Stimulated activated effector memory CD8-positive, alpha-beta T cell treated with anti-CD3 and anti-CD28 coated beads, Interleukin-12 subunit alpha, Interleukin-12 subunit beta, amount 100 ng/mL, for 72 hours (primary cell): ENCODE results near the gene AGAP1.

Source experiments
- ATAC-seq: fragments of 150-1000 bp; cut with Tn5 transposase; 2 replicates; pipeline ENCODE4 v1.10.0; 2021
- DNase-seq, 2 donors: peaks; one replicate each; pipeline ENCODE4 v3.0.0; 2021 to 2022; ENCODE audit warnings: low spot score in 2 of 2
- H3K27ac Mint-ChIP-seq: one replicate; pipeline ENCODE4 v1.8.0; 2022; ENCODE audit warnings: mild to moderate bottlenecking, mixed read lengths
- H3K36me3 Mint-ChIP-seq: one replicate; pipeline ENCODE4 v1.8.0; 2022; ENCODE audit warnings: mild to moderate bottlenecking, mixed read lengths
- H3K4me1 Mint-ChIP-seq: one replicate; pipeline ENCODE4 v1.8.0; 2022; ENCODE audit warnings: mixed read lengths
- H3K4me3 Mint-ChIP-seq: one replicate; pipeline ENCODE4 v1.8.0; 2022; ENCODE audit warnings: mild to moderate bottlenecking, mixed read lengths
- H3K9me3 Mint-ChIP-seq: one replicate; pipeline ENCODE4 v1.8.0; 2022; ENCODE audit warnings: mixed read lengths

The AGAP1 gene

DNA sequence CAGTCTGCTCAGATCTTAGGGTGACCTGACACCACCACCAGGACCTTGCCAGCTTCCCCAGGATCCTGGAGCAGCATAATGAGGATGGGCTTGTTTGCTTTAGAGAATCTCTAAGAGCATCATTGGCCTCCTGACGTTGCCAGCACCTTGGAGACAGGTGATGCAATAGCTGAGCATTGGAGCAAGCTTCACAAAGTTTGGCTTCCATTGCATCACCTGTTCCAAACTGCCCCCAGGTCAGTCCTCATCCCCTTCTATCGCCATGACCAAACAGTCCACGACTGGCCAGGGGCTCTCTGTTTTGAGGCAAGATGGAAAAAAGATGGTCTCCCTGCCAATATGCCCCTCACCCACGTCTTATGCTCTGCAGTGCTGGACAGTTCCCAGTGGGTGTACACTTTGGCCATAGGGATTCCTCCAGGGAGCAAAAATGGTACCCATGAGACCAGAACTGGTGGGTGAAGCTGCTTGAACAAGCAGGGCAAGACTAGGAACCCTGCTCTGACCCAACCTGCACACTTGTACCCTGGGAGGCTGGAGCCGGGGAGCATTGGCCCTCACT, 22.6 kb upstream of the AGAP1 start:
- H3K36me3 Mint-ChIP-seq, result no peaks in the 10 kb centered on the region
- ATAC-seq, result peak; percentile 19
- H3K4me3 Mint-ChIP-seq, result no peak overlapping the region
- no peak overlapping the region for H3K27ac Mint-ChIP-seq
- no peaks in the 10 kb centered on the region for H3K4me1 Mint-ChIP-seq
- DNase-seq, result no peak
- no peaks in the 10 kb centered on the region for H3K9me3 Mint-ChIP-seq

- Mint-ChIP-seq H3K4me1 (no peaks in the 10 kb centered on the region), H3K9me3 (no peaks in the 10 kb centered on the region), H3K27ac (no peak overlapping the region), H3K36me3 (no peaks in the 10 kb centered on the region), H3K4me3 (no peak overlapping the region)
- ATAC-seq (no peak), DNase-seq (no peak)
Observed at GRCh38 chr2:235472443-235472842, 21.4 kb upstream of the AGAP1 start.

DNA sequence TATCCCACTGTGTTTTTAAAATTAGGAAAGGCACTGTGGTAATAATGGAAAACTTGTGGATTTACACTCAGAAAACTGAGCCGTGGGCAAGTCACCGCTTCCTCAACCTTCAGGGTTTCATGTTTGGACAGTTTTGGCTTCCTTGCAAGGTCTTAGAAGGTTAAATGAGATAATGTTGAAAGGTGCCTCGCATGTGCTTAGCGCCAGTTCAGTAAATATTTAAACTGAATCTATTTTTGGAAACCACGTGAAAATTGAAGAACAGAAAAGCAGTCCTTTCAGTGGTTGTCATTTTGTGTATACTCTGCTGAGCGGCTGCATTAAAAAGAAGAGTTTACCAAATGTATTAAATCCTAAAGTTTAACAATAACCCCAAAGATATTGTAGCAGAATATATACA, 15.2 kb upstream of the AGAP1 start:
- Mint-ChIP-seq H3K4me1 (peaks cover 7% of the 10 kb centered on the region), H3K27ac (no peak overlapping the region), H3K4me3 (no peak overlapping the region), H3K9me3 (no peaks in the 10 kb centered on the region), H3K36me3 (no peaks in the 10 kb centered on the region)
- DNase-seq (no peak), ATAC-seq (no peak)

DNA sequence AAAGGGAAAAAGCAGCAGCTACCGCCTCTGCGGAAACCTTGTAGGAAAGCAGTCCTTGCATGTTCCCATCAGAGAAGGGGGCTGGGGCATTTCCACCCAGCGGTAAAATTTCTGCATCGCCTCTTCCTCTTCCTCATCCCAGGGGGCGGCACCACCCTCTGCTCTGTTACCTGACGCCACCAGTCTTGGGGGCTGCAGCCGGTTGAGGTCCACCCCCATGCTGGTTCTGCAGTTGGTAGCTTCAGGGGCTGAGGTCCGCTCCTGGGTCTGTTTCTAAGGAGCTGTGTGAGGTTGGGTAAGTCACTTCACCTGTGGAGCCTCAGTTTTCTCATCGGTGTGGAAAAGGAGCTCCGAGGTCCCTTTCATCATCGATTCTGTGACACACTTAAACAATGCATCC, 14.2 kb upstream of the AGAP1 start:
- Mint-ChIP-seq H3K27ac (no peak overlapping the region), H3K9me3 (no peaks in the 10 kb centered on the region), H3K36me3 (no peaks in the 10 kb centered on the region), H3K4me3 (no peak overlapping the region), H3K4me1 (peaks cover 7% of the 10 kb centered on the region)
- ATAC-seq (no peak), DNase-seq (no peak)

DNA sequence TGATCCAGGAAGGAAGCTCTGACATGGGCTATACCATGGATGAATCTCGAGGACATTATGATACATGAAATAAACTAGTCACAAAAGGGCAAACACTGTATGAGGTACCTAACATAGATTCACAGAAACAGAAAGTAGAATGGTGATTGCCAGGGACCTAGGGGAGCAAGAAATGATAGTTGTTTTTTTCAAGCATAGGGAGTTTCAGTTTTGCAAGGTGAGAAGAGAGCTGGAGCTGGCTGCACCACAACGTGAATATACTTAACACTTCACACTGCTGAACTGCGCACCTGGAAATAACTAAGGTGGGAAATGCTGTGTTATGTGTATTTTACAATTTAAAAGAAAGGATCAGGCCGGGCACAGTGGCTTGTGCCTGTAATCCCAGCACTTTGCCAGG, 13.2 kb upstream of the AGAP1 start:
- DNase-seq, result no peak
- no peaks in the 10 kb centered on the region for H3K36me3 Mint-ChIP-seq
- H3K4me1 Mint-ChIP-seq, result peaks cover 13% of the 10 kb centered on the region
- H3K27ac Mint-ChIP-seq, result no peak overlapping the region
- H3K9me3 Mint-ChIP-seq, result no peaks in the 10 kb centered on the region
- no peak overlapping the region for H3K4me3 Mint-ChIP-seq
- ATAC-seq, result peak; percentile 72

- Mint-ChIP-seq H3K36me3 (no peaks in the 10 kb centered on the region), H3K27ac (no peak overlapping the region), H3K4me1 (peaks cover 13% of the 10 kb centered on the region), H3K9me3 (no peaks in the 10 kb centered on the region), H3K4me3 (no peak overlapping the region)
- ATAC-seq (no peak), DNase-seq (no peak)
Observed at GRCh38 chr2:235483313-235483712, 10.5 kb upstream of the AGAP1 start.

GRCh38 chr2:235485362-235485761, 8.5 kb upstream of the AGAP1 start:
- H3K36me3 Mint-ChIP-seq, result no peaks in the 10 kb centered on the region
- peaks cover 12% of the 10 kb centered on the region for H3K4me1 Mint-ChIP-seq
- H3K27ac Mint-ChIP-seq, result no peak overlapping the region
- no peak for ATAC-seq
- peaks cover 2% of the 10 kb centered on the region for H3K9me3 Mint-ChIP-seq
- H3K4me3 Mint-ChIP-seq, result no peak overlapping the region
- no peak for DNase-seq

GRCh38 chr2:235486729-235487128, 7.1 kb upstream of the AGAP1 start:
- ATAC-seq, result no peak
- no peak for DNase-seq
- no peak overlapping the region for H3K4me3 Mint-ChIP-seq
- peaks cover 2% of the 10 kb centered on the region for H3K9me3 Mint-ChIP-seq
- H3K27ac Mint-ChIP-seq, result no peak overlapping the region
- peaks cover 6% of the 10 kb centered on the region for H3K4me1 Mint-ChIP-seq
- no peaks in the 10 kb centered on the region for H3K36me3 Mint-ChIP-seq

DNA sequence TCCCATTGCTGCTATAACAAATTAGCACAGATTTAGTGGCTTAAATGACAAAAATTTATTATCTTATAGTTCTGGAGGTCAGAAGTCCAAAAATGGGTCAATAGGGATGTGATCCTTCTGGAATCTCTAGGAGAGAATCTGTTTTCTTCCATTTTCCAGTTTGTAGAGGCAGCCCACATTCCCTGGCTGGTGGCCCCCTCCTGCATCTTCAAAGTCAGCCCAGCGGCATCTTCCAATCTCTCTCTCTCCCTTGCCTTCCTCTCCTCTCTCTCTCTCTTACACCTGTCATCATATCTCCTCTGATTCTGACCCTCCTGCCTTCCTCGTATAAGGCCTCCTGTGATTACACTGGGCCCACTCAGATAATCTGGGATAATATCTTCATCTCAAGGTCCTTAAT, 3.9 kb upstream of the AGAP1 start:
- DNase-seq, result no peak
- no peak overlapping the region for H3K27ac Mint-ChIP-seq
- H3K36me3 Mint-ChIP-seq, result no peaks in the 10 kb centered on the region
- ATAC-seq, result no peak
- H3K4me1 Mint-ChIP-seq, result peaks cover 9% of the 10 kb centered on the region
- H3K4me3 Mint-ChIP-seq, result no peak overlapping the region
- peaks cover 2% of the 10 kb centered on the region for H3K9me3 Mint-ChIP-seq

DNA sequence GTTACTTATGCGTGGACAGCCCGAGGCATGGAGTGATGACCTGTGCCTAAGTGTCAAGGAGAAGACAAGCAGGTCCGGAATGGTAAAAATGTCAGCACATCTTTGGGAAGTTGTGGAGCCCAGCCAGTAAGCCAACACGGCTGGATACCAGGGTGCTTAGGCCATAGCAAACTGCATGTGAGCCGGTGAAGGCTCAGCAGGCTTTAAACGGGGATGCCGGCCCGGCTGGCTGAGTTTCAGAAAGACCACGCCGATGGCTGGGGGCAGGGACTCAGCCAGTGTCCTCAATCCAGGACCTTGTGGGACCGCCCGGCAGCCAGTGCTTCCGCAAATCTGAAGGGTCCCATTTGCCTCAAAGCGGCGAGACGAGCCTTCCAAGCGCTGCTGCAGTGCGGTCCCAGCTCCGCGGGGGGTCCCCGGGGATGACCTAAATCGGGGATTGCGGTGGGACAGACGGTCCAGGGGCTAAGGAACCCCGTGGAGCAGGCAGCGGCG, 946 bp upstream of the AGAP1 start:
- Mint-ChIP-seq H3K36me3 (no peaks in the 10 kb centered on the region), H3K9me3 (peaks cover 2% of the 10 kb centered on the region), H3K4me1 (peaks cover 20% of the 10 kb centered on the region), H3K27ac (no peak overlapping the region), H3K4me3 (peak overlapping the region; percentile 76)
- DNase-seq (no peak), ATAC-seq (no peak)

- ATAC-seq, result no peak
- Mint-ChIP-seq H3K4me3 (peak overlapping the region; percentile 76), H3K36me3 (no peaks in the 10 kb centered on the region), H3K9me3 (peaks cover 2% of the 10 kb centered on the region), H3K27ac (no peak overlapping the region), H3K4me1 (peaks cover 20% of the 10 kb centered on the region)
- no peak for DNase-seq
Observed at GRCh38 chr2:235493402-235493774, 455 bp upstream of the AGAP1 start.

GRCh38 chr2:235494716-235495372, 1.0 kb downstream of the AGAP1 start:
- Mint-ChIP-seq H3K4me3 (peak overlapping the region; percentile 66), H3K9me3 (peaks cover 2% of the 10 kb centered on the region), H3K4me1 (peaks cover 20% of the 10 kb centered on the region), H3K27ac (no peak overlapping the region), H3K36me3 (no peaks in the 10 kb centered on the region)
- DNase-seq (no peak), ATAC-seq (peak; percentile 52)

GRCh38 chr2:235495373-235496238, 1.8 kb downstream of the AGAP1 start:
- H3K9me3 Mint-ChIP-seq, result no peaks in the 10 kb centered on the region
- ATAC-seq (no peak), DNase-seq (no peak)
- H3K36me3 Mint-ChIP-seq, result no peaks in the 10 kb centered on the region
- H3K4me1 Mint-ChIP-seq, result peaks cover 24% of the 10 kb centered on the region
- H3K4me3 Mint-ChIP-seq, result peak overlapping the region; percentile 66
- H3K27ac Mint-ChIP-seq, result no peak overlapping the region

DNA sequence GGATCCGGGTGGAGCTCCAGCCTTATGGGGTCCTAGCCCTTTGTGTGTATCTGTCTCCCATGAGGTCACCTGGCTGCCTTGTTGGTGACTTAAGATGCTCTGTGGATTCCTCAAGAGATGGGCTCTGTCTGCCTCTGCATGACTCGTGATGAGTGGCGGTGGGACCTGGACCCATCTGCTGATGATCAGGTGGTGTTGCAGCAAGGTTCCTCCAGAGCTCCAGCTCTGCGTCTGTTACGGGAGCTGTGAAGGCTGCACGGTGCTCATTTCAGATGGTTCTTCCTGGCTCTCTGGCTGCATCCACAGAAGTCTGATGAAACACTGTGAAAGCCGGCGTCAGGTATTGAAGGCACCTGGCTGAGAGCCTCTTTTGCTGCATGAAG, 2.4 kb downstream of the AGAP1 start:
- Mint-ChIP-seq H3K4me1 (peaks cover 30% of the 10 kb centered on the region), H3K27ac (no peak overlapping the region), H3K36me3 (no peaks in the 10 kb centered on the region), H3K9me3 (no peaks in the 10 kb centered on the region), H3K4me3 (peak overlapping the region; percentile 66)
- ATAC-seq (no peak), DNase-seq (no peak)

- Mint-ChIP-seq H3K4me3 (no peak overlapping the region), H3K27ac (no peak overlapping the region), H3K9me3 (no peaks in the 10 kb centered on the region), H3K4me1 (peaks cover 35% of the 10 kb centered on the region), H3K36me3 (no peaks in the 10 kb centered on the region)
- no peak for ATAC-seq
- DNase-seq, result no peak
Observed at GRCh38 chr2:235497096-235497495, 3.3 kb downstream of the AGAP1 start.

DNA sequence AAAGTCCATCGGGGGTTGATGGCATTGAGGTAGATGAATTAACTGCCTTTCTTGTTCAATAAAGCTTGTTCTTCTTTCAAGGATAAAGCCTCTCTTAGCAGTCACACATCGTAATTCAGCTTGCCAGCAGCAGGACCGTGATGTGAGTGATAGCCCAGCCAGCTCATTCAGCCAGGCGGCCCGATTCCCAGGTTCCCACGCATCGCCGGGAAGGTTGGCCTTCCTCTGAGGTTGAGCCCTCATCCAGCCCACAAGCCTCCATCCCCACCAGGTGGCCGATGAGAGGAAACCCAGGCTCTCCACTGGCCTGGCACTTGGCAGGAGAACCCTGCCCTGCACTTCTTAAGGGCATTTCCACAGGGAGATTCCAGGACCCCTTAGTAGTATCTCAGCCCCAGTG, 4.7 kb downstream of the AGAP1 start:
- no peak for DNase-seq
- H3K4me3 Mint-ChIP-seq, result no peak overlapping the region
- H3K36me3 Mint-ChIP-seq, result no peaks in the 10 kb centered on the region
- ATAC-seq, result no peak
- no peak overlapping the region for H3K27ac Mint-ChIP-seq
- H3K4me1 Mint-ChIP-seq, result peaks cover 30% of the 10 kb centered on the region
- H3K9me3 Mint-ChIP-seq, result no peaks in the 10 kb centered on the region
